ENCODE measurements around the gene ECHDC3.
A peak's percentile ranks its signal among the peaks of the same experiment; 100 is the strongest.

ECHDC3 gene

DNA sequence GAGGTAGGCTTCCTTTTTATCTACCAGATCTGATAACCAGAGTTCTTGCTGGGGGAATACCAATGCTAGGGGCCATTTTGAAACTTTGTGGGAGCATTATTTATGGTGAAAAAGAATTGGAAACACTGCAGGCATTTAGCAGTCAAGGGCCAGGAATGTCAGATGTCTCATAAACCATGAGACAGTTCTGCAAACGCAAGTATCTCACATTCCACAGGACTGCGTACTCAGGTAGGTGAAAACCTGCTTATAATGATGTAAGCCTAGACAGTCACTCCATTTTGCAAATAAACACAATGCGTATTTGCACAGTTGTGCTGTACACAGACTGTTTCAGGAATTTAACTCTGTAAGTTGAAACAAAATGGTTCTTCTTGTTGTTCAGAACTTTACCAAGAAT is 33.9 kb downstream of the ECHDC3 start:
- no peak for DNase-seq (ENCODE audit: low read depth in 1 of 2, low spot score in 1 of 2)

DNA sequence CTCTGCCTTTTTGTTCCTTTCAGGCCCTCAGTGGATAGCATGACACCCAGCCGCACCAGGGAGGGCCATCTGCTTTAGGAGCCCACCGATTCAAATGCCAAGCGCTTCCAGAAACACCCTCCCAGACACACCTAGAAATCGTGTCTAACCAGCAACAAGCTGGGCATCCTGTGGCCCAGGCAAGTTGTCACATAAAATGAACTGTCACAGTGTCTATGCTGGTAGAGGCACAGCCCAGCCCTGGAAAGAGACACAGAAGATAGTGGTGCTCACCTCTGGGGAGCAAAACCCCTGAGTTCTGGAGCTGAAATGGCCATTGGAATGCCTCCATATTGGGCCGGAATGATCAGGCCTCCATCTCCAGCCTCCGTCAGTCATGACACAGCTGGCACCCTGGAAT is 38.9 kb downstream of the ECHDC3 start:
- DNase-seq (ENCODE audit: low read depth in 1 of 2, low spot score in 1 of 2): no peak

DNA sequence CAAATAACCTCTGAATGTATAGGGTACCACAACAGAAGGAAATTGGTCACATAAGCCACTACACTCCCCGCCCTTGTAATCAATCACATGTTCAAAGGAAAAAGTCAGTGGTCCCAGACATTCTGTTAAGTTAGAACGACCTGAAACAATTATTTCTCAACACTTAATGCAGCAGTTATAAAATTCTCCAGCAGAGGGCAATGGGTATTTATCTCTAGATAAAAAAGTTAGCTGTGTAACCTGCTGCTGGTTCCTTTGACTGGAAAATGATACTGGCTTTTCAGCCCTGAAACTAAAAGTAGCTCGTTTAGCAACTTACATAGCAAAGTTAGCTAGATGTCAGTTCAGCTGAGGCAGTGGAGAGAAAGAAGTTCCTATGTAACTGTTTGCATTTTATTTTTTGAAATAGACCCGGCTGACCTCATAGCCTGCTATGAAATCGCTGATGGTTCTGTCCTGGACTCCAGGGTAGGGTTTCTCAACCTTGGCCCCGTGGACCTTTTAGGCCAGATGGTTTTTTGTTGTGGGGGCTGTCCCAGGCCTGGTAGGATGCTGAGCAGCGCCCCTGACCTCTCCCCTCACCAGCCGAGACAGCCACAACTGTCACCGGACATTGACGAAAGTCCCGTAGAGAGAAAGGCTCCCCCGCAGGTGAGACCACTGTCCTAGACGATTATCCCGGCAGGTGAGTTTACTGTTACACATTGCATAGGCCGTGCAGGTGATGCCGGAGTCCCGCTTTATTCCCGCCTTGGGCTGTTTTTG is 40.8 kb downstream of the ECHDC3 start:
- DNase-seq (ENCODE audit: low read depth in 1 of 2, low spot score in 1 of 2): peak in 1 of 2 donors; percentile 28

DNA sequence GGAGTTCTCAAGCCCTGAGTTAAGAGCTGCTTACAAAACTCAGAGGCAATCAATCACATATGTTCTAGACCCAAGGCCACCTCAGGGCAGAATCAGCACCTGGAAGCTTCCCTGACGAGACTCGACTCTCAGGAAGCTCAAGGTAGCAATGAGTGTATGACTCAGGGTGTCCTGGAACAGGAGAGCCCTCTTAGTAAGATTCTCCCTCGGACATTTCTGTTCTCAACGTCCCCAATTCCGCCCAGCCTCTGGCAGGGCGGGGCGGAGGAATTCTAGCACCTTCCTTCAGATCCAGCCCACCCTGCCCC is 41.3 kb downstream of the ECHDC3 start:
- DNase-seq (ENCODE audit: low read depth in 1 of 2, low spot score in 1 of 2): no peak

DNA sequence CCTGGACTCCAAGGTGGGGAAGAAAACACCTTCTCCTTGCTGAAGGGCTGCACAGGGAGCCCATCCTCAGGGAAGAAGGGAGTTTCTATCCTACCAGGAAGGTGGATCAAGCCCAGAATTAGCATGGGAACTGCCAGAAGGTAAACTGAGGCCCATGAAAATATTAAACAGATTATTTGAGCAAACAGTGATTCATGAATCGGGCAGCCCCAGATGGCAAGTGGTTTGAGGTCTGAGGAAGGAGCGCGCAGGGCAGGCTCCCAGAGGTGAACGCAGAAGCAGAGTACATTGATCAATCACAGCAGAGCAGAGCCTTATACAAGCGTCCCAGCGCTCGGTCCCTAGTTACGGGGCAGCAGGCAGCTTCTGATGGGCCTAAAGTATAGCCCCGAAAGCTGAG is 45.2 kb downstream of the ECHDC3 start:
- no peak for DNase-seq (ENCODE audit: low read depth in 1 of 2, low spot score in 1 of 2)

DNA sequence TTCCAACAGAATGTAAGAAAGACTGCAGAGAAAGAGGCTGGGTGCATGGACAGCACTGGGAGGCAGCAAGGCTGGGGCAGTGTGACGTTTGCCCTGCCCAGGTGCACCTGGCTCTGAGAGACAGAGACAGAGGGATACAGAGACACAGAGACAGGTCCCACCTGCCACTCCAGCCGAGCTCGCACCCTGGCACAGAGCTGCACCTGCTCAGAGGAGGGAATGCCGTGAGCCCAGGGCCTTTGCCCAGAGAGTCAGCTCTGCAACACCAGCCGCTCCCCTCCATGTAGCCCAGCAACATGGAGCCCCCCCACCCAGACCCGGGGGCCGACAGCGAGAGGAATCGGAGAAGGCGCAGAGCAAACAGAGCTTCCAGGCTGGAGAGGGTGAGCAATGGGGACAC is 45.7 kb downstream of the ECHDC3 start:
- DNase-seq (ENCODE audit: low read depth in 1 of 2, low spot score in 1 of 2): no peak

DNA sequence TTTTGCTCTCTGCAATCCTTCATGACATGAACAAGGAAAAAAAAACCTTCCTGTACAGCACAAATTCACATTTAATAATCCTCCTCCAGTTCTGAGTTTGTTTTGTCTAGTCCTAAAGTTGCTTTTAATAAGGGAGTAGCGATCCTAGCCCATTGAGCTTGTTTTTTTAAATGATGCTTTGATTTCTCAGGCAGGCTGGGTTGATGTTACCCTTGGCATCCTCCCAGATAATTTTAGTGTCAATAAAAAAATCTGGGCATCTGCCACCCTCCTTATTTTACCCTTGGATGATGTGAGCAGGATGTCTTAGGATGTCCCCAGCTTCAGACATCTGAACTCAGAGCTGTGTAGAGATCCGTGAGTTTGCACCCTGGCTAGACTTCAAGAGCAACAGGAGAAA is 47.1 kb downstream of the ECHDC3 start:
- no peak for DNase-seq (ENCODE audit: low read depth in 1 of 2, low spot score in 1 of 2)

DNA sequence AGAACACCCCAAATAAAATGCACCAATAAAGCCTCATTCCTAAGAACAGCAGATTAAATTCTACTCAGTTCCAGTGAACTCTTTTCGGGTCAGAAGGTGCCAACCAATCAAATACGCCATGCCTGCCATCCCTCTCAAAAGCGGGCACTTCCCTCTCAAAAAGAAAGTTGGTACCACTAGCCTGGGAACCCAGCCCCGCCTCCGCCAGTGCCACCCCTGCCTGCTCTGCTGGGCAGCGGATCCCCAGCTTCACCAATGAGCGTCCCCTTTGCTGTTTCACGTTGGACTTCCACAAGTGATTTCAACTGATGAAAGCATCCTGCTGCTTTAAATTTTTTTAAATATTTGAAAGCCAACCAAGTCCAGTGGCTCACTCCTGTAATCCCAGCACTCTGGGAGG is 47.8 kb downstream of the ECHDC3 start:
- DNase-seq (ENCODE audit: low read depth in 1 of 2, low spot score in 1 of 2): no peak

DNA sequence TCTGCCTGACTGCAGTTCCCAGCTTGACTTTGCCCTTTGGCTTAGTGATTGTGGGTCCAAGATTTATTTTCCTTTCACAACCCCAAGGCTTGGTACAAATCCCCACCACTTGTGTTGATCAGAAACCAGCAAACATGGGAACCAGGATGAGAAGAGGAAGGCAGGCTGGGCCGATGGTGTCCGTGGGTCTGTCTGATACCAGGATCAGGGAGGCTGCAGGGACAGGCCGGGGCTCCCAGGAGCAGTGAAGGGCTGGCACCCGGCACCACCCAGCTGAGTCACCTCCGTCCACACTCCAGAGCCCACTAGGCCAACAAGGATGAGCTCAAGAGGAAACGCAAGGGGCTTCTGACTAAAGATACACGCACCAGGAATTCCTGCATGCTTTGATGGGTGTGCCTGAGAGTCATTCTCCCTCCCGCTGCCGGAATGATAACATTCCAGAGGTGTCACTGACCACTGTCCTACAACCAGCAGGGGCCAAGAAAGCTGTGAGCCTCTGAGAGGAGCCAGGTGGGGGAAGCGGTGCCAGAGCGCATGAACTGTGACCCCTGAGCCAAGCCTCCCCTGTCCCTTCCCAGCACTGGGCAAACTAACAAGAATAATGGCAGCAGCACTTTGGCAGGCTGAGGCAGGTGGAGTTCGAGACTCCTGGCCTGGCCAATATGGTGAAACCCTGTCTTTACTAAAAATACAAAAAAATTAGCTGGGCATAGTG is 51.7 kb downstream of the ECHDC3 start:
- no peak for DNase-seq (ENCODE audit: low read depth in 1 of 2, low spot score in 1 of 2)

DNA sequence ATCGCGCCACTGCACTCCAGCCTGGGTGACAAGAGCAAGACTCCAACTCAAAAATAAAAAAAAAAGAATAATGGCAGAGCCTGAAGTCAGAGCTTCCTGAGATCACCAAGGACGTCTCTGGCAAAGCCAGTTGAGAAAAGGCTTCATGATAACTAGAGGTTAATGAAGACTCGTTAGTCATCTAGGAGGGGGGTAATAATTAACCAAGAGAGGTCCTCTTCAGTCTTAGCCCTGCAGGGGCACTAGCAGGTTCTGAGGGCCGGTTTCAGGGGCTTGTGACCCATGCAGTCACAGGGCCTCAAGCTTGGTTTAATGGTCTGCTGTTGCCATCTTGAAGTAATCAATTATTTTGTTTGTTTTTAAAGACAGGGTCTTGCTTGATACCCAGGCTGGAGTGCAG is 52.4 kb downstream of the ECHDC3 start:
- DNase-seq (ENCODE audit: low read depth in 1 of 2, low spot score in 1 of 2): no peak

DNA sequence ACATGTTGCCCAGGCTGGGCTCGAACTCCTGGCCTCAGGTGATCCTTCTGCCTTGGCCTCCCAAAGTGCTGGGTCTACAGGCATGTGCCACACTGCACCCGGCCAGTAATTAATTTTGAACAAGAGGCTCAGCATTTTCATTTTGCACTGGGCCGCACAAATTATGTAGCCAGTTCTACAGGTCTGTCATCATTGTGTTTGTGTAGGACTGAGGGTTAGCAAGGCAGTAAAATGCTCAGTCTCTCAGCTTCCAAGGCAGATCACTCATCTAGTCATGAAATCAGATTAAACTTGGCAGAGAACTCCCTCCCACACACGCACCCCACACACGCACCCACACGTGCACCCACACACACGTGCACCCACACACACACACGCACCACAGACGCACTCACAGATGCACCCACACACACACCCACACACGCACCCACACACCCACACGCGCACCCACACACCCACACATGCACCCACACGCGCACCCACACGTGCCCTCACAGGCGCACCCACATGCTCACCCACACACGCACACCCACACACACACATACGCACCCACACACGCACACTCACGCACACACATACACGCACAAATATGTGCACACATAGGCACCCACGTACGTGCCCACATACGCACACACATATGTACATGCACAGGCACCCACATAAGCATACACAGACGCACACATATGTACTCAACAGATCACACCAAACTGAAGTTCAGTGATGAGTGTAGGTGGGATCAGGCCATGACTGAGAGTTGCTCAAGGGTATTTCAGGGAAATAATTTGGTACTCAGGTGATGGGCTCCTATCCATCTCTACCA is 53.1 kb downstream of the ECHDC3 start:
- no peak for DNase-seq (ENCODE audit: low read depth in 1 of 2, low spot score in 1 of 2)

DNA sequence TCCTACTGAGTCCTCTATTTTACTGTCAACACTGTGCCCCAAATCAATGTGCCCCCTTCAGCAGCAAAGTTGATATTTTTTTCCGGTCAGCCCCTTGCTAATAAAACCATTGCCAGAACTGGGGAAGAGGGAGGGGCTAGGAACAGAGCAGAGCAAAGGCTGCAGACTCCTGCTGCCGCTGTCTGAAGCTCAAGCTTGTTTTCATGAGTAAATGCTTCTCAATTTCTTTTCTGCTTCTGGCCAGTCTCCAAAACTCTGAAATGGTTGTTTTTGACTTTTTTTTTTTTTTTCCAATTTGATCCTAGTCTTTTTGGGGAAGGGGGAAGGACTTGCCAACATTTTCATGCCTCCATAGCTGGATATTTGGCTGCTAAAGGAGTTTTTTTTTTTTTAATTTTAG is 54.3 kb downstream of the ECHDC3 start:
- DNase-seq (ENCODE audit: low read depth in 1 of 2, low spot score in 1 of 2): no peak

DNA sequence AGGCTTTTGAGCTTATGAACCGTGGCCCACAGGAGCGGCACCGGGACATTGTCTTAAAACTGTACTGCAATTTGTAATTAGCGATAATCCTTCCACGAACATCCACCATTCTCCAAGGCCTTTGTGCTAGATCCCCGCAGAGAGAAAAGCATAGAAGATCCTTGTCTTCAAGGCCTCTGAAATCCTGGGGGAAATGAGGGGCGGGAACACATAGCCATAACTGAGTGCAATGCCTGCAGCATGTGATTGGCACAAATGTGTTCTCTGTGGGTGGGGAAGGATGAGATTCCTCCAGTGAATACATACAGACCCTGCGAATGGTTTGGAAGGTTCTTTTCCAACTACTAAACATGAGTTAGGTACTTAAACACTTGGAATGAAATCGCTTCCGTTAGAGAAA is 55.1 kb downstream of the ECHDC3 start:
- DNase-seq (ENCODE audit: low read depth in 1 of 2, low spot score in 1 of 2): no peak

DNA sequence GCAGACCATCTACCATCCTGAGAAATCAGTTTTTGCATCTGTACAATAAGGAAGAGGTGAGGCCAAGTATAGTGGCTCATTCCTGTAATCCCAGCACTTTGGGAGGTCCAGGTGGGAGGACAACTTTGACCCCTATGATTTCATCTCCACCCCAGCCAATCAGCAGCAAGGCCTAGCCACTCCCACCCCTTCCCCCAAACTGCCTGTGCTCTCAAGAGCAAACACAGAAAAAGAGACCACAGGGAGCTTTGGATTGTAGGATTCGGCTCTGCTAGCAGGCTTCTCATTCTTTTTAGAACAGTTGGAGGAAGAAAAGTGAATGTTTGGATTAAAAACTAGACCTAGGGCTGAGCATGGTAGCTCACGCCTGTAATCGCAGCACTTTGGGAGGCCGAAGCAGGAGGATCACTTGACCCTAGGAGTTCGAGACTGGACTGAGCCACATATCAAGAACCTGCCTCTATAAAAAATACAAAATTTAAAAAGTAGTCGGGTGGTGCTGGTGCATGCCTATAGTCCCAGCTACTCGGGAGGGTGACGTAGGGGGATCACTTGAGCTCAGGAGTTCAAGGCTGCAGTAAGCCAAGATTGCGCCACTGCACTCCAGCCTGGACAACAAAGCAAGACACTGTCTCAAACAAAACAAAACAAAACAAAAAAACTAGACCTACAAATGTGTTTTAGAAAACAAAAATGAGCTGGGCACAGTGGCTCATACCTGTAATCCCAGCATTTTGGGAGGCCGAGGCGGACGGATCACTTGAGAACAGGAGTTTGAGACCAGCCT is 55.9 kb downstream of the ECHDC3 start:
- no peak for DNase-seq (ENCODE audit: low read depth in 1 of 2, low spot score in 1 of 2)

DNA sequence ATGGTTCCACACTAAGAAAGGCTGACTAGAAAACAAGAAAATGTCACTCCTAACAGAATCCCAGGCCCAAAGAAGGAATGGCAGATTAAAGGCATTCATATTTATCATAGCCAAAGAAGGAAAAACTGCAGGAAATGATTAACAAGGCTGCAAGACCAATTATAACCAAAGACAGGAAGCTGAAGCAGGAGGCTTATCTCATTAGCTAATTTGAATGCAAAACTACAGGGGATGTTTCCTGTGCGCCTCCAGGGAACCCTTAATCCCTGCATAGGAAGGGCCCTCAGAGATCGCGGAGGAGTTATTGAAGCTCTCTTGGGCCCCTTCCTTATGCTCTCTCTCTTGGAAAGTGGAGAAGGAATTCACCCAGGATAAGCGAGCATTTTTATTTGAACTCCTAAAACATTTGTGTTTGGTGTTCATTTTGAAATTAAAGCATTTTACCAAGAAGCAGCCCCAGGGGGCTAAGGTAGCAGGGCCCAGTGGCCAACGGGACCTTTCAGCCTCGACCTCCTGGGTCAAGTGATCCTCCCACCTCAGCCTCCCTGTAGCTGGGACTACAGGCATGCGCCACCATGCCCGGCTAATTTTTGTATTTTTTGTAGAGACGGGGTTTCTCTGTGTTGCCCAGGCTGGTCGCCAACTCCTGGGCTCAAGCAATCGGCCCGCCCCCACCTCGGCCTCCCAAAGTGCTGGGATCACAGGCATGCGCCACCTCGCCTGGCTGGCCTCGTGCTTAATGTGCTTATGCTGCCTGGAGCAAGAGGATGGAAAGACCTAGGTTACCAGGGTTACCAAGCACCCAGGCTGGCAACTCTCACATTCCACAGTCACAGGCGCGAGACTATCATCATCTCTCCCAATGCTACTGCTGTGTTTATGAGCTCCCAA is 56.9 kb downstream of the ECHDC3 start:
- DNase-seq (ENCODE audit: low read depth in 1 of 2, low spot score in 1 of 2): no peak

DNA sequence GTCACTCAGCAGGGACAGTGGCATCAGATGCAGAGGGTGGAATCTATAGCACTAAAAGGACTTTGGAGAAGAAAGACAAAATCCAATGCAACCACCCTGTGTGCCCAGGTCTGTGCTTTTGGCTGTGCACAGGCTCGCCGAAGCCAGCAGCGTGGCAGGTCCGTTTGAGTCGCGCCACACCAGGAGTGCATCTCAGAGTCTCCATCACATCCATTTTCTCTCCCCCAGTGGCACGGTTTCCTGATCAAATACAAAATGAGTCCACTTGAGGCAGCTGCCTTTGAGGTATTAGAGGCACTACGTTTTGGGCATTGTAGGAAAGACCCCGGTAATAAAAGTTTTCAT is 57.5 kb downstream of the ECHDC3 start:
- DNase-seq (ENCODE audit: low read depth in 1 of 2, low spot score in 1 of 2): no peak

DNA sequence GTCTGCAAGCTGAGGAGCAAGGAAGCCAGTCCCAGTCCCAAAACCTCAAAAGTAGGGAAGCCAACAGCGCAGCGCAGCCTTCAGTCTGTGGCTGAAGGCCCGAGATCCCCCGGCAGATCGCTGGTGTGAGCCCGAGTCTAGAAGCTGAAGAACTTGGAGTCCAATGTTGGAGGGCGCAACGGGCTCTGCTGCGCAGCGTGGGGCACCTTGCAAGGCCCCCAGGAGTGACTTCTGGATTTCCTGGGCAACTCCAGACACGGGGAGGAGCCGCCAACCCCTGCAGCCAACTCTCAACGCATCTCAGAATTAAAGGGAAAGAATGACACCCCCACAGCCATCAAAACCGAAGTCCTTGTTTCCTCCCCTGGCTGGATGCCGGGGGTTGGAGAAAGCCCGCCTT is 62.2 kb downstream of the ECHDC3 start:
- no peak for DNase-seq (ENCODE audit: low read depth in 1 of 2, low spot score in 1 of 2)

DNA sequence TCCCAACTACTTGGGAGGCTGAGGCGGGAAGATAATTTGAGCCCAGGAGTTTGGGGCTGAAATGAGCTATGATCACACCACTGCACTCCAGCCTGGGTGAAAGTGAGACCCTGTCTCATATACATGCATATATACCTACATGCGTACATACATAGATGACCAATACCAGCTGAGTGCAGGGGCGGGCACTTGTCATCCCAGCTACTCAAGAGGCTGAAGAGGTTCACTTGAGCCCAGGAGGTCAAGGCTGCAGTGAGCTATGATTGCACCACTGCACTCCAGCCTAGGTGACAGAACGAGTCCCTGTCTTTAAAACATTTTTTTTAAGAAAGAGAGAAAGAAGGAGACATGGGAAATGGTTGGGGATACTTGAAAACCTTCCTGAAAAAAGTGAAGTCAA is 63.6 kb downstream of the ECHDC3 start:
- DNase-seq (ENCODE audit: low read depth in 1 of 2, low spot score in 1 of 2): no peak

DNA sequence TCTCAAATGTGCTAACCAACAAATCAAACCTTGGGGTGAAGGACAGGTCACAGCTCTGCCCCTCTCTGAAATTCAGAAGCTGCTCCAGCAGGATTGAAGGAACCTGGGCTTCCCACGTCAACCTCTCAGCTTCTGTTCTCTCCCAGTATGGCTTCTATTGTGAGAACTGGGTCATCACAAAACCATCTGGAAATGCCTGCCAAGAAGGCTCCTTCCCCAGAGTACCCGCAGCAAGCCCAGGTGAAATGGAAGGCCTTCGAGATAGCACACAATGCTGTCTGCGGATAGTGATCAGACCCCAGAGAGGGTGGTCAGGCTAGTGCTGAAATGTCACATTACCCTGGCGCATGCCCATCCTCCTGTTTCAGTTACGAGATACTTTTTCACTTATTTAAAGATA is 64.5 kb downstream of the ECHDC3 start:
- DNase-seq (ENCODE audit: low read depth in 1 of 2, low spot score in 1 of 2): no peak

DNA sequence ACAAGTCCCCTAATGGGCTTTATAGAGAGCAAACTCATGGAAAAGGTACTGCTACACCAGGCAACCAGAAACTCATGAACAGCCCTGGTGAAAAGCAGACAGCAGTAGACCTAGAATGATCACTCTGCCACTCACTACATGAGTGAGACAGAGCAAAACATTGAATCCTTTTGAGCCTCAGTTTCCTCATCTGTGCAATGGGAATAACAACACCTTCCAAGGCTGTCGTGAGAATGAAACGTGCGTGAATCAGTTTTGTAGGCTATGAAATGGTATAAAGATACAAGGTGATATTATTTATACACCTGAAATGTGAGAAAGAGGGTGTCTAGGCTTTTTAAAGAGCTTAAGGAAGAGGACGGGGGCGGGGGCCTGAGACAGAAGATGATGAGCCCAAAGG is 66.6 kb downstream of the ECHDC3 start:
- DNase-seq (ENCODE audit: low read depth in 1 of 2, low spot score in 1 of 2): no peak
